Upper lobe of left lung (tissue), 4 donors: Measurements from ENCODE around the gene NANOS2.

Source experiments
- CTCF ChIP-seq, 6 experiments: fragments of 450-650 bp in 4 of 6; fragments of 200-600 bp in 2 of 6; sonication (generic) in 2 of 6; IDR thresholded peaks; one replicate each; pipeline ENCODE4 v1.5.1; 2016 to 2019; ENCODE audit warnings: antibody characterized with exemption in 6 of 6
- EP300 ChIP-seq, 4 donors: sonication (generic); formaldehyde crosslinking; IDR thresholded peaks; one replicate each; pipeline ENCODE4 v1.5.1; 2017; ENCODE audit warnings: antibody characterized with exemption in 4 of 4, control low read depth in 2 of 4
- POLR2A ChIP-seq, 4 donors: fragments of 450-650 bp; IDR thresholded peaks; one replicate each; pipeline ENCODE4 v1.5.1; 2016 to 2017; ENCODE audit warnings: antibody characterized with exemption in 4 of 4, mild to moderate bottlenecking in 2 of 4
- POLR2AphosphoS5 ChIP-seq, 2 donors: sonication (generic); formaldehyde crosslinking; IDR thresholded peaks; one replicate each; pipeline ENCODE4 v1.5.1; 2017; ENCODE audit warnings: antibody characterized with exemption in 2 of 2

GRCh38 chr19:45890877-45891276, 23.7 kb downstream of the NANOS2 start:
- TF ChIP-seq CTCF (IDR thresholded peaks at IDR 0.05) (no peak), POLR2A (IDR thresholded peaks at IDR 0.05) (no peak), EP300 (IDR thresholded peaks at IDR 0.05) (no peak), POLR2AphosphoS5 (IDR thresholded peaks at IDR 0.05) (no peak)
